SJSA1 (cell line): ENCODE data around the gene VSIG8. TPM values are rescaled to one million over a fixed set of nuclear protein-coding genes. Genes with fewer than 3 reads are reported as not detected.

Source experiments
- DNase-seq, 2 experiments: peaks; one replicate each; pipeline ENCODE4 v3.0.0-alpha.2; 2015 to 2020; ENCODE audit warnings: low spot score in 2 of 2, low read depth in 1 of 2
- H3K27ac ChIP-seq: fragments of 250-450 bp; sonication (Bioruptor Pico); 2 replicates; pipeline ENCODE4 v1.5.1; 2020; ENCODE audit warnings: mild to moderate bottlenecking, moderate library complexity
- H3K27me3 ChIP-seq: fragments of 250-450 bp; sonication (Bioruptor Pico); replicated peaks from 2 replicates; pipeline ENCODE4 v1.5.1; 2020; ENCODE audit warnings: mild to moderate bottlenecking, moderate library complexity
- H3K36me3 ChIP-seq: fragments of 250-450 bp; sonication (Bioruptor Pico); 2 replicates; pipeline ENCODE4 v1.5.1; 2020; ENCODE audit warnings: mild to moderate bottlenecking
- H3K4me1 ChIP-seq: fragments of 250-450 bp; sonication (Bioruptor Pico); replicated peaks from 2 replicates; pipeline ENCODE4 v1.6.1; 2021; ENCODE audit warnings: mild to moderate bottlenecking
- H3K4me3 ChIP-seq: fragments of 250-450 bp; sonication (Bioruptor Pico); 2 replicates; pipeline ENCODE4 v1.5.1; 2020; ENCODE audit warnings: mild to moderate bottlenecking
- H3K9me3 ChIP-seq: fragments of 250-450 bp; sonication (Bioruptor Pico); replicated peaks from 2 replicates; pipeline ENCODE4 v1.5.1; 2020; ENCODE audit warnings: mild to moderate bottlenecking
- total RNA-seq: library from RNA; depleted of rRNA; stranded (reverse); fragments of >200 nt; shearing (Covaris generic); gene quantifications from 2 replicates; pipeline ENCODE4 v1.2.3, GENCODE V29; 2014; rRNA removed

VSIG8 gene
- total RNA-seq, 1 experiment from 2014 or later, result not detected

DNA sequence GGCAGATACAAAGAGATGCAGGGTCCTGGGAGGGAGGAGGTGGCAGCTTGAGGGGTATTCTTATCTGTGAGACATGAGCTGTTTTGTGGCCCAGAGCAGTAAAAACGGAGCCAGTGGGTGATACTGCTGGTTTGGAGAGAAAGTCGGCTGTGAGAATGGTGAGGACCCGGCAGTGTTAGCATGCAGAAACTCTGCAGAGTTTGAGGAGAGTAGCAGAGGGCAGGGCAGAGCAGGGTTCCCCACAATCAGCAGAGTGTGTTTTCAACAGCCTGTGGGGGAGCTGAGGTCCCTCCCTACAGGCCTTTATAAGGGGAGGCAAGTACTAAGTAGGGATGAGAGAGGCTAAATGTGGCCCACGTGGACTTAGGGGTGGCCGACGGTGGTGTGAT, 35.4 kb downstream of the VSIG8 start:
- H3K36me3 ChIP-seq, result no peaks in the 10 kb centered on the region
- H3K27me3 ChIP-seq, result no peaks in the 10 kb centered on the region
- no peaks in the 10 kb centered on the region for H3K9me3 ChIP-seq
- H3K4me1 ChIP-seq, result no peaks in the 10 kb centered on the region
- H3K4me3 ChIP-seq, result no peak overlapping the region
- H3K27ac ChIP-seq, result no peak overlapping the region
- DNase-seq, result no peak

DNA sequence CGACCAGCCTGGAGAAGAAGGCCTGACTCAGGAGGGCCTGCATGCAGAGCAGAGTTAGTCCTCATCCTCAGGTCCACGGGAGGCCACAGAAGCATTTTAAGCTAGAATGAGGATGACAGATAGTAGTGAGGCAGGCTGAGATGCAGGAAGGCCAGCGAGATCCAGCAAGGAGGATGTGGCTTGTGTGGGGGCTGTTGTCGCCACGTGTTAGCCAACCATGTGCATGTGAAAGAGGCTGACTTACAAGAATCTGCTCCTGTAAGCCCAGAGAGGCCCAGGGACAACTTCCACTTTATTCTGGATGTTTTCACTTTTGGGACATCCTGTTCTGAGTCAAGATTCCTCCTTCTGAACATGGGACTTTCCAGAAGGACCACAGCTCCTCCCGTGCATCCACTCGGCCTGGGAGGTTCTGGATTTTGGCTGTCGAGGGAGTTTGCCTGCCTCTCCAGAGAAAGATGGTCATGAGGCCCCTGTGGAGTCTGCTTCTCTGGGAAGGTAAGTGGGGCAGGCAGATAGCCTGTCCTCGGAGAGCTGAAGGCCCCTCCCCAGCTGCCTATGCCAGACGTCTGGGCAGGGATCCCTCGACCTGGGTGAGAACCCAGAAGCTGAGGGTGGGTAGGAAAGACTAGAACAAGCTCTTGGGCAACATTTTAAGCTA, 35.9 kb downstream of the VSIG8 start, which contains the start of gene SLAMF8:
TSS of gene SLAMF8 (plus strand) at position 433 of the 661 bp plus-strand sequence. CDS start at position 459, 26 bp downstream.
- Histone ChIP-seq H3K27ac (no peak within 1 kb of the TSS), H3K27me3 (no peaks in the 10 kb centered on the region), H3K36me3 (no peaks in the 10 kb centered on the region), H3K4me3 (no peak within 1 kb of the TSS), H3K9me3 (no peaks in the 10 kb centered on the region), H3K4me1 (no peaks in the 10 kb centered on the region)
- no peak for DNase-seq

DNA sequence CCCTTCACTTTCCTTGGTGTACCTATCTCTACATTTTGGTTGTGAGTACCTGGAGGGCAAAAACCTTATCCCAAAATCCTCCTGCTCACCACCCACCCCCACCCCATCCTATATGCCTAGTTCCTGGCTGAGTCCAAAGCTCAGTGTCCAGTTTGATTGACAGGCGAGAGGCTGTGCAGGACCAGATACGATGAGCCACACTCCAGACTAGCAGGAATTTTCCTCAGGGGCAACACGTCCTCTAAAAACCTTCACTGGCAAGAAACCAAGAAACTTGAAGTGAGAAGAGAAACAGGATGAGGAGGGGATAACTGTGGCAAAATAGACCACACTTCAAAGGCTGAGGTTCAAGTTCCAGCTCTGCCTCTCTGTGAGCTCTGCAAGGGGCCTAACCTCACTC, 36.9 kb downstream of the VSIG8 start:
- no peak overlapping the region for H3K27ac ChIP-seq
- no peak for DNase-seq
- no peak overlapping the region for H3K4me3 ChIP-seq
- no peaks in the 10 kb centered on the region for H3K27me3 ChIP-seq
- no peaks in the 10 kb centered on the region for H3K4me1 ChIP-seq
- H3K36me3 ChIP-seq, result no peaks in the 10 kb centered on the region
- no peaks in the 10 kb centered on the region for H3K9me3 ChIP-seq

DNA sequence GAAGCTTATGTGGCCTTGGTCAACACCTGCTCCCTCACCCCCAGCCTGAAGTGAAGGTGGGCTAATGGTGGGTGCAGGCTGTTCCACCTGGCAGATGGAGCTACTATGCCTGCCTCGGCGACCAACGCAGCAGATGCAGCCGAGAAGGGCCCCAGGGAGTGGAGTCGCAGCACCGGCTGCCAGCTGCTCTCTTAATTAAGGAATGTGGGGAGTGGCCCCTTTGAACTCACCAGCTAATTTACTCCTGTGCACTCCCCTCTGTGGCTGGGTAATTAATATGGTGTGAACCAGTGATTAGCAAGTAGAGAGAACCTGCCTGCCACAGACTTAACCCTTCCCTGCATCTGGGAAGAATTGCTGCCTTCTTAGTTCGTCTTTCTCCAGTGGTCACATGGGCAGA, 39.1 kb downstream of the VSIG8 start:
- no peaks in the 10 kb centered on the region for H3K27me3 ChIP-seq
- no peaks in the 10 kb centered on the region for H3K9me3 ChIP-seq
- no peak overlapping the region for H3K4me3 ChIP-seq
- no peaks in the 10 kb centered on the region for H3K4me1 ChIP-seq
- DNase-seq, result no peak
- no peaks in the 10 kb centered on the region for H3K36me3 ChIP-seq
- H3K27ac ChIP-seq, result no peak overlapping the region

DNA sequence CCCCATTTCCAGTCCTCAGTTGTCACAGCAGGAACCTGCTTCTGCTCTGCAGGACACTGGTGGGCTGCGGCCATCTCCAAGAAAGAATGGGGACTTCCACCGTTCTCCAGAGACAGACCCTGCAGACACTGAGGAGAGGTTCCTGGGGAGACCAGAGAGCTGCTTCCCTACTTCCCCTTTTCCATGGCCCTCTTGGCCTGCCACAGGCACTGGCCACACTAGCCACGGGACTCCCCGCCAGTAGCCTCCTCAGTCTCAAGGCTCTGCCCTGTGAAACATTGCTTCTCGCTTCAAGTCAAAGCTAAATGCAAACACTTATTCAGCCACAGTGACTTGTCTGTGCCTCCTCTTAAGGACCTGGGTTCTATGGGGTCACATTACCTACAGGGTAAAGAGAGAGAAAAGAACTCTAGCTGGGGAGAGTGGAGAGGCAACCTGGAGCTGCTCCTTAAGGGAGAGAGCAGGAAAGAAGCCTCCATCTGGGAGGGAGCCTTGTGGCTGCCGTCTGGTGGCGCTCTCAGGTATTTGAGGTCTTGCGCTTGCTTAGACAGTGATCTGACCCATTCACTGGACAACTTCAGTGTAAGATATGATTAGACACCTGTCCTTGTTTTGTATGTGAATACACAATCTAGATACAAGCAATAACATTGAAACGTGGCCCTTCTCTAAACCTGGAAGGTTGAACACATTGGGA, 41.1 kb downstream of the VSIG8 start:
- DNase-seq, result peak; percentile 50 to 72
- no peak overlapping the region for H3K27ac ChIP-seq
- H3K4me3 ChIP-seq, result no peak overlapping the region
- no peaks in the 10 kb centered on the region for H3K9me3 ChIP-seq
- no peaks in the 10 kb centered on the region for H3K4me1 ChIP-seq
- no peaks in the 10 kb centered on the region for H3K36me3 ChIP-seq
- H3K27me3 ChIP-seq, result no peaks in the 10 kb centered on the region

DNA sequence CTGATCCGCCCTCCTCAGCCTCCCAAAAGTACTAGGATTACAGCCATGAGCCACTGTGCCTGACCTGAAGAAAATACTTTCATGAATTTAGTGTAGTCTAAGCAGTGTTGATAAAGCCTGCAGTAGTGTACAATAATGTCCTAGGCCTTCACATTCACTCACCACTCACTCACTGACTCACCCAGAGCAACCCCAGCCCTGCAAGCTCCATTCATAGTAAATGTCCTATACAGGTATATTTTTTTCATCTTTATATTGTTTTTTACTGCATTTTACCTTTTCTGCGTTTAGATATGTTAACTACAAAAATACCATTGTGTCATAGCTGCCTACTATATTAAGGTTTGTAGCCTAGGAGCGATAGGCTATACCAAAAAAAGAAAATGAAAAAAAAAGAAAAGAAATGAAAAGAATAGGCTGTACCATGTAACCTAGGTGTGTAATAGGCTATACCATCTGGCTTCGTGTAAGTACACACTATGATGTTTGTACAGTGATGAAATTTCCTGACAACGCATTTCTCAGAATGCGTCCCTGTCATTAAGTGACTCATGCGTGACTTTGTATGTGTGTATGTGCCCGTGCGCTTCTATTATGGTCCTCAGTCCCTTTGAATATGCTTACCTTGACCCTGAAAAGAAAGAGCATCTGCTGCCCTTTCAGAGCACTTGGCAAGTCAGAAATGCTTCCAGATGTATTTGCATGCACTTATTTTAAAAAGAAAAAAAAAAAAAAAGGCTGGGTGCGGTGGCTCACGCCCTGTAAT, 45.0 kb downstream of the VSIG8 start:
- no peaks in the 10 kb centered on the region for H3K36me3 ChIP-seq
- no peak for DNase-seq

DNA sequence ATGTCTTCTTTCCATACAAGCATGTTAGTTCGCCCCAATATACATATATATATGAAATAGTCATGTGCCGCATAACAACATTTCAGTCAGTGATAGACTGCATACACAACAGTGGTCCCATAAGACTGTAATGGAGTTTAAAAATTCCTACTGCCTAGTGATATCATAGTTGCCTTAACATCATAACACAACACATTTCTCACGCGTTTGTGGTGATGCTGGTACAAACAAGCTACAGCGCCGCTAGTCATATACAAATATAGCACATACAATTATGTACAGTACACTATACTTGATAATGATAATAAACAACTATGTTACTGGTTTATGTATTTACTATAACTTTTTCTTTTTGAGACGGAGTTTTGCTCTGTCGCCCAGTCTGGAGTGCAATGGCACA, 46.5 kb downstream of the VSIG8 start:
- H3K27me3 ChIP-seq, result peaks cover 3% of the 10 kb centered on the region; the same call in 1 of the 2 replicates
- H3K4me3 ChIP-seq, result no peak overlapping the region
- H3K27ac ChIP-seq, result no peak overlapping the region
- no peaks in the 10 kb centered on the region for H3K36me3 ChIP-seq
- no peaks in the 10 kb centered on the region for H3K9me3 ChIP-seq
- DNase-seq, result no peak
- no peaks in the 10 kb centered on the region for H3K4me1 ChIP-seq

More for the DNA sequence above, 45.0 kb downstream of the VSIG8 start:
- Histone ChIP-seq H3K4me3 (no peak overlapping the region), H3K4me1 (no peaks in the 10 kb centered on the region), H3K9me3 (no peaks in the 10 kb centered on the region), H3K27me3 (no peaks in the 10 kb centered on the region), H3K27ac (no peak overlapping the region)

DNA sequence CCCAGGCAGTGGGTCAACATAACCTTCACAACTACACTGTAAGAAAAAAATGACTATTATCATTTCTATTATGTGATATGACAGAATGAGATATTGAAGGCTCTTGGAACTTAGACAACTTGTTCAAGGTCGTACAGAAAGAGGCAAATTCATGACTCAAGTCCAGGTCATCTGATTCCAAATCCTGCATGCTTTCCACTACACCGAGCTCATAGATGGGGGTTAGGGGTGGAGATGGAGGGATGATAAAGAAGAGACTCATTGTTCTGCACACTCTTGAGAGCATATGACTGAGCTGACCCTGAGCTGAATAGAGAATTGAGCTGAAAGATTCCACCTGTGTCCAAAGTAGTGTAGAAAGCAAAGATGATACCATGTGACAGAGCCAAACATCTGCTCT, 57.5 kb downstream of the VSIG8 start:
- no peak overlapping the region for H3K4me3 ChIP-seq
- no peaks in the 10 kb centered on the region for H3K36me3 ChIP-seq
- H3K9me3 ChIP-seq, result no peaks in the 10 kb centered on the region
- peaks cover 15% of the 10 kb centered on the region for H3K27me3 ChIP-seq
- no peak for DNase-seq
- no peak overlapping the region for H3K27ac ChIP-seq
- no peaks in the 10 kb centered on the region for H3K4me1 ChIP-seq

Other genes starting within 250 kb of the VSIG8 start
- gene CRP, start 148.1 kb downstream of the VSIG8 start, total RNA-seq, result not detected in 2 replicates
- gene DUSP23, start 81.7 kb downstream of the VSIG8 start, total RNA-seq, result 3.2 and 8.2 TPM in 2 replicates
- gene FCRL6, start 60.3 kb downstream of the VSIG8 start, total RNA-seq, result not detected in 2 replicates
- not detected in 2 replicates for gene SLAMF8, start 35.8 kb downstream of the VSIG8 start, total RNA-seq
- 0.61 TPM in 1 of 2 replicates, not detected in the other for gene CFAP45, start 37.5 kb upstream of the VSIG8 start, total RNA-seq
- 601 and 809 TPM in 2 replicates for gene TAGLN2, start 62.9 kb upstream of the VSIG8 start, total RNA-seq
- 0.16 TPM in 1 of 2 replicates, not detected in the other for gene IGSF9, start 83.0 kb upstream of the VSIG8 start, total RNA-seq
- not detected in 2 replicates for gene SLAMF9, start 91.6 kb upstream of the VSIG8 start, total RNA-seq
- gene PIGM, start 169.3 kb upstream of the VSIG8 start, total RNA-seq, result 5.9 TPM in 2 replicates
- not detected in 2 replicates for gene KCNJ10, start 207.5 kb upstream of the VSIG8 start, total RNA-seq
- gene KCNJ9, start 218.9 kb upstream of the VSIG8 start, total RNA-seq, result not detected in 2 replicates
- gene IGSF8, start 236.0 kb upstream of the VSIG8 start, total RNA-seq, result 30.6 and 41.7 TPM in 2 replicates